ENCODE data around the gene PARD6G. TPM values are rescaled to one million over a fixed set of nuclear protein-coding genes. Genes with fewer than 3 reads are reported as not detected.

PARD6G gene
- total and polyA plus RNA-seq, 10 of the 15 experiments (the other 5 are each of a cell fraction or from before 2014, with no cell fraction given): 0.20 to 2.0 (median 0.60) TPM

DNA sequence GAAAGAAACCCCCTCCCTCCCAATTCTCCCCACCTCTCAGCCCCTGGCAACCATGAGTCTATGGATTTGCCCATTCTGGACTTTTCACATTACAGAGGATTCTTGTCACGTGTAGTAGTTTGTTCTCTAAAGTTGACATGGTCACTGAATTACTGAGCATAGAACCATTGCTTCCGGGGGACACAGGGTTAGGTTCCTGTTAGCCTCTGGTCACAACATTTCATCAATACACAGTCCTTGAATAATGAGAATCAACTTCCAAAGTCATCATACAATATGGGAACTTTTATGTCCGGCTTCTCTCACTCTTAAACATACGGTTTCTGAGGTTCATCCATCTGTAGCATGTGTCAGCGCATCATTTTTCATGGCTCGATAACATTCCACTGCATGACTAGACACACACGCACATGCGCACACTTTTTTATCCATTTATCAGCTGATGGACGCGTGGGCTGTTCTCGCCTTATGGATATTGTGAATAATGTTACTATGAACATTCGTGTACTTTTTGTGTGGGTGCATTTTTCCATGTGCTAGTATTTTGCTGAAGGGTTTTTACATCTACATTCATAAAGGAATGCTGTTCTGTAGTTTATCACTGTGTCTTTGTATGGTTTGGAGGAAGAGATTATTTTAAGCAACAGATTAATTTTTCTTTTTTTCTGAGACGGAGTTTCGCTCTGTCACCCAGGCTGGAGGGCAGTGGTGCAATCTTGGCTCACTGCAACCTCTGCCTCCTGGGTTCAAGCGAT, 48.1 kb downstream of the PARD6G start:
- ATAC-seq (no peak), FAIRE-seq (no peak)
- no peak for TF ChIP-seq CHD4 (IDR thresholded peaks at IDR 0.05)
- TF ChIP-seq POLR2AphosphoS2 (IDR thresholded peaks at IDR 0.05; ENCODE audit: low read depth, low read length): no peak
- no peak for TF ChIP-seq ZNF24 (IDR thresholded peaks at IDR 0.05)
- TF ChIP-seq HSF1 (IDR thresholded peaks at IDR 0.05; ENCODE audit: low read depth, low read length): no peak
- TF ChIP-seq TAF1 (IDR thresholded peaks at IDR 0.05; ENCODE audit: borderline replicate concordance, low read depth, low read length): no peak
- no peak for TF ChIP-seq ZBTB11 (CRISPR knock-in tag; IDR thresholded peaks at IDR 0.05)
- TF ChIP-seq MEF2B (IDR thresholded peaks at IDR 0.05; ENCODE audit: partially characterized antibody, poor library complexity, severe bottlenecking): no peak
- no peak for TF ChIP-seq ZBTB40 (IDR thresholded peaks at IDR 0.05; ENCODE audit: borderline replicate concordance)
- TF ChIP-seq TBL1XR1 (IDR thresholded peaks at IDR 0.05; ENCODE audit: low read depth, low read length): no peak
- no peak for TF ChIP-seq KDM1A (IDR thresholded peaks at IDR 0.05; ENCODE audit: borderline replicate concordance)
- no peak for TF ChIP-seq MYB (IDR thresholded peaks at IDR 0.05; ENCODE audit: borderline replicate concordance, low read depth, low read length)
- no peak for TF ChIP-seq ZNF217 (IDR thresholded peaks at IDR 0.05)
- TF ChIP-seq E2F4 (IDR thresholded peaks at IDR 0.05; ENCODE audit: low read depth, low read length): no peak

More for the DNA sequence above, 48.1 kb downstream of the PARD6G start:
- WGBS (ENCODE audit: insufficient coverage, insufficient replicate concordance, low lambda C conversion rate, missing lambda C conversion rate): 66% methylated on average over 15 of the region's 15 CpGs
- Histone ChIP-seq H2AFZ (ENCODE audit: control insufficient read depth, low read depth, low read length) (no peak overlapping the region), H3K9ac (ENCODE audit: control insufficient read depth, insufficient read depth, low read length) (no peak overlapping the region), H3K4me2 (ENCODE audit: control insufficient read depth, insufficient read depth) (no peak overlapping the region), H3K27ac (ENCODE audit: control insufficient read depth, insufficient read depth) (no peak overlapping the region), H4K20me1 (ENCODE audit: control insufficient read depth, insufficient read depth) (no peaks in the 10 kb centered on the region), H3K9me3 (replicated peaks; ENCODE audit: control insufficient read depth, insufficient read depth, low read length) (no peaks in the 10 kb centered on the region), H3K27me3 (replicated peaks in 1 of 2; ENCODE audit: control insufficient read depth in 2 of 2, insufficient read depth in 2 of 2, low read length in 1 of 2) (no peaks in the 10 kb centered on the region), H3K4me1 (ENCODE audit: control insufficient read depth, insufficient read depth, low read length) (peaks cover 24% of the 10 kb centered on the region), H3K36me3 (ENCODE audit: control insufficient read depth in 2 of 2, insufficient read depth in 2 of 2, low read length in 1 of 2) (no peaks in the 10 kb centered on the region), H3K79me2 (ENCODE audit: control insufficient read depth, insufficient read depth, low read length) (no peaks in the 10 kb centered on the region), H3K4me3 (no peak overlapping the region)
- ChIA-PET CTCF (interaction anchor here (1.0 to 3.3 kb wide), 3 partner anchors 12 to 48 kb away, joined by 3 to 21 read pairs (median 6); partner anchors contain the start of gene PARD6G), POLR2A (interaction anchor here (0.6 kb wide), 1 partner anchor 20 kb away, joined by 7 read pairs; no protein-coding TSS in a partner anchor), SMC1A (ENCODE audit: uncharacterized antibody, unreplicated experiment) (no interaction called here), RAD21 (ENCODE audit: unreplicated experiment) (interaction anchor here (1.7 to 1.9 kb wide), 2 partner anchors 8 to 57 kb away, joined by 4 to 8 read pairs; no protein-coding TSS in a partner anchor)
- no peak for DNase-seq (ENCODE audit: low read depth, low spot score)
- in situ Hi-C loops (cut with MboI) (no loop called here), intact Hi-C loops (cut with micrococcal nuclease; ENCODE audit: unreplicated experiment) (no loop called here)
- no TSS peak for BruUV-seq (replicated peaks)

Data from GM12878 (cell line).